ENCODE data around the gene PRPF19. TPM values are rescaled to one million over a fixed set of nuclear protein-coding genes. Genes with fewer than 3 reads are reported as not detected.

The PRPF19 gene
- total and polyA plus RNA-seq, 2 of the 13 experiments (the other 11 are each of a cell fraction or from before 2014, with no cell fraction given) = 27.4 to 91.1 TPM

DNA sequence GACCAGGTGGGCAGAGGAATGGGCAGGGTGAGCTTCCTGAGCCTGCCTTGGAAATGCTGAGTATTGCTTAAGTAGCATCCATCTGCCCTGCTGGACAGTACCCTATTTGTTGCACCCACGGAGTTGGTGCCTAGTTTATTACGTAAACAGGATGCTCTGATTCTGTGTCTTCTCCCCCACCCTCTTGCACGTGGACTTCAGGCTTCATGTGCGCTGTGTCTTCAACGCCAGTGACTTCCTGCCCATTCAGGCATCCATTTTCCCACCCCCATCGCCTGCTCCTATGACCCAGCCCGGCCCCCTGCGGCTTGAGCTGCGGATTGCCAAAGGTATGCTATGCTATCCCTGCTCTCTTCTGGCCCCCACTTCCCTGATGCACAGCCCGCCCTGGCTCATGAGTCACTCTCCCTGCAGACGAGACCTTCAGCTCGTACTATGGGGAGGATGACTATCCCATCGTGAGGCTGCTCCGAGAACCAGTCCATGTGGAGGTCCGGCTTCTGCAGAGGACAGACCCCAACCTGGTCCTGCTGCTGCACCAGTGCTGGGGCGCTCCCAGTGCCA, 33.3 kb downstream of the PRPF19 start (continued):
- TF ChIP-seq, protein P1, sequence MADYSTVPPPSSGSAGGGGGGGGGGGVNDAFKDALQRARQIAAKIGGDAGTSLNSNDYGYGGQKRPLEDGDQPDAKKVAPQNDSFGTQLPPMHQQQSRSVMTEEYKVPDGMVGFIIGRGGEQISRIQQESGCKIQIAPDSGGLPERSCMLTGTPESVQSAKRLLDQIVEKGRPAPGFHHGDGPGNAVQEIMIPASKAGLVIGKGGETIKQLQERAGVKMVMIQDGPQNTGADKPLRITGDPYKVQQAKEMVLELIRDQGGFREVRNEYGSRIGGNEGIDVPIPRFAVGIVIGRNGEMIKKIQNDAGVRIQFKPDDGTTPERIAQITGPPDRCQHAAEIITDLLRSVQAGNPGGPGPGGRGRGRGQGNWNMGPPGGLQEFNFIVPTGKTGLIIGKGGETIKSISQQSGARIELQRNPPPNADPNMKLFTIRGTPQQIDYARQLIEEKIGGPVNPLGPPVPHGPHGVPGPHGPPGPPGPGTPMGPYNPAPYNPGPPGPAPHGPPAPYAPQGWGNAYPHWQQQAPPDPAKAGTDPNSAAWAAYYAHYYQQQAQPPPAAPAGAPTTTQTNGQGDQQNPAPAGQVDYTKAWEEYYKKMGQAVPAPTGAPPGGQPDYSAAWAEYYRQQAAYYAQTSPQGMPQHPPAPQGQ (CRISPR knock-in tag; IDR thresholded peaks at IDR 0.05; ENCODE audit: borderline replicate concordance) = no peak
- TF ChIP-seq MED8 (CRISPR knock-in tag; IDR thresholded peaks at IDR 0.05; ENCODE audit: insufficient replicate concordance) (no peak), THYN1 (CRISPR knock-in tag; IDR thresholded peaks at IDR 0.05; ENCODE audit: borderline replicate concordance, low read depth) (no peak), HES4 (CRISPR knock-in tag; IDR thresholded peaks at IDR 0.05; ENCODE audit: borderline replicate concordance) (no peak), SKIL (CRISPR knock-in tag; IDR thresholded peaks at IDR 0.05; ENCODE audit: borderline replicate concordance) (no peak)

- no peak overlapping the region for H3K4me3 ChIP-seq (replicated peaks in 1 of 3; ENCODE audit: insufficient read depth in 1 of 3, low read depth in 2 of 3, low read length in 3 of 3)
- FAIRE-seq (no peak), ATAC-seq (peak; percentile 12; the same call in 1 of the 3 replicates), DNase-seq (ENCODE audit: low spot score) (no peak)
- peaks cover 34% of the 10 kb centered on the region for H3K4me1 ChIP-seq (ENCODE audit: insufficient read depth, low read length)
- H3K79me2 ChIP-seq (ENCODE audit: insufficient read depth, low read length) = no peaks in the 10 kb centered on the region
- no peaks in the 10 kb centered on the region for H3K9me3 ChIP-seq (ENCODE audit: low read length)
- no peak overlapping the region for H3K27ac ChIP-seq (ENCODE audit: extremely low read length, insufficient read depth, low read length)
- no peaks in the 10 kb centered on the region; a peak in 1 of 5 replicates for H3K27me3 ChIP-seq (ENCODE audit: control insufficient read depth in 1 of 2, insufficient read depth in 2 of 2, low read length in 2 of 2)
- H3K9ac ChIP-seq (ENCODE audit: insufficient read depth, low read depth, low read length) = no peak overlapping the region
- CTCF ChIA-PET (ENCODE audit: low intra/inter-chr PET ratio, low total read pairs) = no interaction called here
- H4K20me1 ChIP-seq (ENCODE audit: insufficient read depth, low read length) = no peaks in the 10 kb centered on the region
- WGBS (ENCODE audit: low lambda C conversion rate) = 90% methylated on average over 2 of the region's 6 CpGs
- BruUV-seq (replicated peaks) = no TSS peak
- no peaks in the 10 kb centered on the region for H3K36me3 ChIP-seq (replicated peaks in 1 of 2; ENCODE audit: control insufficient read depth in 1 of 2, insufficient read depth in 2 of 2, low read length in 2 of 2)
- H2AFZ ChIP-seq (ENCODE audit: low read length) = no peak overlapping the region
- intact Hi-C loops (cut with micrococcal nuclease; ENCODE audit: unreplicated experiment) = no loop called here
- in situ Hi-C loops (cut with HindIII; ENCODE audit: extremely low pct_ligation_motif_present, low pct_unique_long_range_greater_than_20kb) = no loop called here
- POLR2A ChIA-PET = interaction anchor here (1.6 kb wide), 1 partner anchor 15 kb away, joined by 4 read pairs; no protein-coding TSS in a partner anchor
- TF ChIP-seq, protein P2, sequence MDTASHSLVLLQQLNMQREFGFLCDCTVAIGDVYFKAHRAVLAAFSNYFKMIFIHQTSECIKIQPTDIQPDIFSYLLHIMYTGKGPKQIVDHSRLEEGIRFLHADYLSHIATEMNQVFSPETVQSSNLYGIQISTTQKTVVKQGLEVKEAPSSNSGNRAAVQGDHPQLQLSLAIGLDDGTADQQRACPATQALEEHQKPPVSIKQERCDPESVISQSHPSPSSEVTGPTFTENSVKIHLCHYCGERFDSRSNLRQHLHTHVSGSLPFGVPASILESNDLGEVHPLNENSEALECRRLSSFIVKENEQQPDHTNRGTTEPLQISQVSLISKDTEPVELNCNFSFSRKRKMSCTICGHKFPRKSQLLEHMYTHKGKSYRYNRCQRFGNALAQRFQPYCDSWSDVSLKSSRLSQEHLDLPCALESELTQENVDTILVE (CRISPR knock-in tag; IDR thresholded peaks at IDR 0.05) = no peak
- TF ChIP-seq, protein P3, sequence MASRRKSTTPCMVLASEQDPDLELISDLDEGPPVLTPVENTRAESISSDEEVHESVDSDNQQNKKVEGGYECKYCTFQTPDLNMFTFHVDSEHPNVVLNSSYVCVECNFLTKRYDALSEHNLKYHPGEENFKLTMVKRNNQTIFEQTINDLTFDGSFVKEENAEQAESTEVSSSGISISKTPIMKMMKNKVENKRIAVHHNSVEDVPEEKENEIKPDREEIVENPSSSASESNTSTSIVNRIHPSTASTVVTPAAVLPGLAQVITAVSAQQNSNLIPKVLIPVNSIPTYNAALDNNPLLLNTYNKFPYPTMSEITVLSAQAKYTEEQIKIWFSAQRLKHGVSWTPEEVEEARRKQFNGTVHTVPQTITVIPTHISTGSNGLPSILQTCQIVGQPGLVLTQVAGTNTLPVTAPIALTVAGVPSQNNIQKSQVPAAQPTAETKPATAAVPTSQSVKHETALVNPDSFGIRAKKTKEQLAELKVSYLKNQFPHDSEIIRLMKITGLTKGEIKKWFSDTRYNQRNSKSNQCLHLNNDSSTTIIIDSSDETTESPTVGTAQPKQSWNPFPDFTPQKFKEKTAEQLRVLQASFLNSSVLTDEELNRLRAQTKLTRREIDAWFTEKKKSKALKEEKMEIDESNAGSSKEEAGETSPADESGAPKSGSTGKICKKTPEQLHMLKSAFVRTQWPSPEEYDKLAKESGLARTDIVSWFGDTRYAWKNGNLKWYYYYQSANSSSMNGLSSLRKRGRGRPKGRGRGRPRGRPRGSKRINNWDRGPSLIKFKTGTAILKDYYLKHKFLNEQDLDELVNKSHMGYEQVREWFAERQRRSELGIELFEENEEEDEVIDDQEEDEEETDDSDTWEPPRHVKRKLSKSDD (CRISPR knock-in tag; IDR thresholded peaks at IDR 0.05; ENCODE audit: low read depth) = no peak
- peak; percentile 81 for TF ChIP-seq RARA (CRISPR knock-in tag; IDR thresholded peaks at IDR 0.05)
- H3K4me2 ChIP-seq (ENCODE audit: low read depth, low read length) = no peak overlapping the region
These were observed 34.0 kb downstream of the PRPF19 start for GRCh38 chr11:60872124-60872960.

Measured in HepG2 (cell line).